HepG2 (cell line): ENCODE data around the gene BRAT1.

ENCODE experiments used
- CTCF ChIP-seq: sonication (generic); formaldehyde crosslinking; IDR thresholded peaks from 2 replicates; pipeline ENCODE4 v1.5.0; 2020; ENCODE audit warnings: mild to moderate bottlenecking, missing genetic modification reagents, moderate library complexity
- HNF4G ChIP-seq, 2 experiments: sonication (generic) in 1 of 2; formaldehyde crosslinking in 1 of 2; IDR thresholded peaks; 2 replicates each; pipeline versions ENCODE4 v1.4.0 to v1.6.1; 2011 to 2020; ENCODE audit warnings: borderline replicate concordance in 2 of 2, low read depth in 2 of 2, mild to moderate bottlenecking in 2 of 2, low read length in 1 of 2, missing genetic modification reagents in 1 of 2, moderate library complexity in 1 of 2
- HNRNPLL ChIP-seq: fragments of 200-400 bp; formaldehyde crosslinking; IDR thresholded peaks from 2 replicates; pipeline ENCODE4 v1.6.1; 2017; ENCODE audit warnings: mild to moderate bottlenecking, low read depth, low read length; ENCODE audit not compliant: poor library complexity, severe bottlenecking
- IRF1 ChIP-seq: sonication (generic); formaldehyde crosslinking; IDR thresholded peaks from 2 replicates; pipeline ENCODE4 v1.4.0; 2020; ENCODE audit warnings: low read depth, mild to moderate bottlenecking, missing genetic modification reagents
- POLR2A ChIP-seq, 2 experiments: IDR thresholded peaks; 2 replicates each; pipeline ENCODE4 v1.6.1; 2011; ENCODE audit warnings: low read depth in 2 of 2, low read length in 2 of 2, mild to moderate bottlenecking in 1 of 2, moderate library complexity in 1 of 2; ENCODE audit not compliant: insufficient read depth in 1 of 2
- TBP ChIP-seq: sonication (generic); formaldehyde crosslinking; IDR thresholded peaks from 2 replicates; pipeline ENCODE4 v1.5.0; 2020; ENCODE audit warnings: missing genetic modification reagents
- TCF7L2 ChIP-seq: IDR thresholded peaks from 2 replicates; pipeline ENCODE4 v1.6.1; 2011; ENCODE audit warnings: mild to moderate bottlenecking, low read depth, low read length, moderate library complexity
- ZNF576 ChIP-seq: sonication (generic); formaldehyde crosslinking; IDR thresholded peaks from 2 replicates; pipeline ENCODE4 v1.4.0; 2020; ENCODE audit warnings: mild to moderate bottlenecking, missing genetic modification reagents
- ZNF580 ChIP-seq: IDR thresholded peaks from 2 replicates; pipeline ENCODE4 v1.6.1; 2016; ENCODE audit warnings: low read depth, borderline replicate concordance
- ZNF660 ChIP-seq: sonication (generic); formaldehyde crosslinking; IDR thresholded peaks from 2 replicates; pipeline ENCODE4 v1.5.1; 2020; ENCODE audit warnings: mild to moderate bottlenecking, low read depth, missing genetic modification reagents, borderline replicate concordance

GRCh38 chr7:2490181-2490651, 65.1 kb downstream of the BRAT1 start:
- TF ChIP-seq ZNF576 (CRISPR knock-in tag) (no peak), HNF4G (IDR thresholded peaks at IDR 0.05; ENCODE audit: borderline replicate concordance, low read depth, low read length) (no peak), HNF4G (CRISPR knock-in tag; IDR thresholded peaks at IDR 0.05; ENCODE audit: borderline replicate concordance, low read depth) (no peak), TCF7L2 (no peak), ZNF580 (no peak), ZNF660 (CRISPR knock-in tag) (no peak), CTCF (no peak), IRF1 (CRISPR knock-in tag) (no peak), POLR2A (IDR thresholded peaks at IDR 0.05; ENCODE audit: insufficient read depth in 1 of 2, low read depth in 2 of 2, low read length in 2 of 2) (no peak), TBP (CRISPR knock-in tag) (no peak), HNRNPLL (no peak)
